Upper lobe of right lung (tissue), 1 donor: ENCODE measurements around the gene CYBC1. TPM values are rescaled to one million over a fixed set of nuclear protein-coding genes. Genes with fewer than 3 reads are reported as not detected.

Experiments used
- ATAC-seq: fragments of 200-7000 bp; cut with Tn5 transposase; one replicate; pipeline ENCODE4 v1.9.1; 2020; ENCODE audit warnings: mild to moderate bottlenecking, moderate library complexity
- DNase-seq: peaks from one replicate; pipeline ENCODE4 v3.0.0-alpha.2; 2020
- H3K27ac ChIP-seq: fragments of 200-600 bp; one replicate; pipeline ENCODE4 v1.8.0; 2022
- H3K27me3 ChIP-seq: fragments of 200-600 bp; one replicate; pipeline ENCODE4 v1.8.0; 2022; ENCODE audit warnings: mild to moderate bottlenecking
- H3K36me3 ChIP-seq: fragments of 200-600 bp; one replicate; pipeline ENCODE4 v1.8.0; 2022
- H3K4me1 ChIP-seq: fragments of 200-600 bp; one replicate; pipeline ENCODE4 v1.8.0; 2022
- H3K4me3 ChIP-seq: fragments of 200-600 bp; one replicate; pipeline ENCODE4 v1.8.0; 2022; ENCODE audit warnings: mild to moderate bottlenecking
- H3K9me3 ChIP-seq: fragments of 200-600 bp; one replicate; pipeline ENCODE4 v1.8.0; 2022
- intact Hi-C: fragments of 100-400 bp; cut with DNase I; formaldehyde crosslinking; loops from one replicate; pipeline ENCODE4 v1.11.0; 2022
- total RNA-seq: library from RNA; stranded (reverse); fragmentation: NEBNext Ultra II Directional; extraction: Animal tissue kit (Norgen Biotek cat#: 25700); gene quantifications from one replicate; pipeline ENCODE4 v1.2.1, GENCODE V29; 2021
- TF ChIP-seq, protein P1 (sequence below): fragments of 200-600 bp; IDR thresholded peaks from one replicate; pipeline ENCODE4 v1.8.0; 2022; ENCODE audit warnings: antibody characterized with exemption
- donor health status: DM: no; HTN: yes; CAD: no; lungs with severe emphysema.

Gene CYBC1
- total RNA-seq, 1 donor from 2014 or later = 120 TPM

DNA sequence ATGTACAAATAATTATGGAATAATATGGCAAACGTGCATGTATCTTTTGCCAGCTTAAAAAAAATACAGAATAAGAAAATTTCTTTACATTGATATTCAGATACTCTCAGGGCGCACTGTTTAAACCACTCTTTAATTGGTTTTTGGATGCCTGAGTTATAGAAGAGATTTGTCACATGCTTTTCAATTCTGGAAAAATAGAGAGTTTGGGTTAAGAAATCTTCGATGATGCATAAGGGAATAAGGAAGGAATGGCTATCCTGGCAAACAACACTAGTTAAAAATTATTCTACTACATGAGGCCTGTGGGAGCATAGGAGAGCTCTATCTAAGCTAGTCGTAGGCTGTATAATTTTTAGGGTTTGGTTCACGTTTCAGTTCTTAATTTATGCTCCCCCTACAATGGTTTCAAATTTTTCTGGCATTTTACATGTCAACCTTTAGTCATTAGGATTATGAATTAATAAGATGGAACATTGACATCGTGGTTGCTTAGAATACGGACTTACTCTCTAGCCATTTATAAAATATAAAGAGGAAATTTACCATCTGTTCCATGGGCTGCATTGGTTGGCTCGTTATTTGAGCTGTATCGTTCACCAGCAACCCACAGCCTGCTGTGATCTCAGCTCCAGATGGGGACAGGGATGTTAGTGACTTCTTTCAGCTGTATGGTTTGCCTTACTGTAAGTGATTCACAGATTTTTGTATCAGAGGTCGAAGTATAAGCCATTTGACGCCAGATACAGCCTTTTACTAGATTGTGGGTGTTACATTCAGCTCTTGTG lies 23.9 kb upstream of the CYBC1 start:
- no peaks in the 10 kb centered on the region for H3K27me3 ChIP-seq
- intact Hi-C loops = no loop called here
- H3K4me1 ChIP-seq = no peaks in the 10 kb centered on the region
- TF ChIP-seq, protein P1, sequence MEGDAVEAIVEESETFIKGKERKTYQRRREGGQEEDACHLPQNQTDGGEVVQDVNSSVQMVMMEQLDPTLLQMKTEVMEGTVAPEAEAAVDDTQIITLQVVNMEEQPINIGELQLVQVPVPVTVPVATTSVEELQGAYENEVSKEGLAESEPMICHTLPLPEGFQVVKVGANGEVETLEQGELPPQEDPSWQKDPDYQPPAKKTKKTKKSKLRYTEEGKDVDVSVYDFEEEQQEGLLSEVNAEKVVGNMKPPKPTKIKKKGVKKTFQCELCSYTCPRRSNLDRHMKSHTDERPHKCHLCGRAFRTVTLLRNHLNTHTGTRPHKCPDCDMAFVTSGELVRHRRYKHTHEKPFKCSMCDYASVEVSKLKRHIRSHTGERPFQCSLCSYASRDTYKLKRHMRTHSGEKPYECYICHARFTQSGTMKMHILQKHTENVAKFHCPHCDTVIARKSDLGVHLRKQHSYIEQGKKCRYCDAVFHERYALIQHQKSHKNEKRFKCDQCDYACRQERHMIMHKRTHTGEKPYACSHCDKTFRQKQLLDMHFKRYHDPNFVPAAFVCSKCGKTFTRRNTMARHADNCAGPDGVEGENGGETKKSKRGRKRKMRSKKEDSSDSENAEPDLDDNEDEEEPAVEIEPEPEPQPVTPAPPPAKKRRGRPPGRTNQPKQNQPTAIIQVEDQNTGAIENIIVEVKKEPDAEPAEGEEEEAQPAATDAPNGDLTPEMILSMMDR = no peak
- H3K9me3 ChIP-seq = no peaks in the 10 kb centered on the region
- H3K36me3 ChIP-seq = peaks cover 91% of the 10 kb centered on the region
- H3K27ac ChIP-seq = no peak overlapping the region
- H3K4me3 ChIP-seq = no peak overlapping the region
- ATAC-seq (no peak), DNase-seq (no peak)

DNA sequence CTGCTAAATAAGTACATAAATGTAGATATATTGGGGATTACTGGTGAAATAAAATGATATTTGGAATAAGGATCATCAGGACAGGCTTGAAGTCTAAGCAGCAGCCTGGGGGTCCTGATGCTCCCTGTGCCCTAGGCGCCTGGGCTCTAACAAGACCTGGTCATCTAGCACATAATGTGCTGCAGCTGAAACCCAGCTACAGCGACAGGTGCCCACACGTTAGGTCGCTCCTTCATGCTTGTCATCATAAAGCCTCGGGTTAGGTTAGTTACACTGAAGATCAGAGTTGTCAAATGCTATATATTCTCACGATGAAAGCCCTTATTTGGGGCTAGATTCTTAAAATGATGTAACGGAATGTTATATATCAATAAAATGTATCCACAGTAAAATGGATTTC lies 19.5 kb upstream of the CYBC1 start:
- no peak overlapping the region for H3K27ac ChIP-seq
- H3K4me3 ChIP-seq = no peak overlapping the region
- H3K27me3 ChIP-seq = no peaks in the 10 kb centered on the region
- TF ChIP-seq, protein P1 = no peak
- peaks cover 81% of the 10 kb centered on the region for H3K36me3 ChIP-seq
- intact Hi-C loops = no loop called here
- H3K4me1 ChIP-seq = no peaks in the 10 kb centered on the region
- H3K9me3 ChIP-seq = no peaks in the 10 kb centered on the region
- no peak for ATAC-seq
- no peak for DNase-seq

DNA sequence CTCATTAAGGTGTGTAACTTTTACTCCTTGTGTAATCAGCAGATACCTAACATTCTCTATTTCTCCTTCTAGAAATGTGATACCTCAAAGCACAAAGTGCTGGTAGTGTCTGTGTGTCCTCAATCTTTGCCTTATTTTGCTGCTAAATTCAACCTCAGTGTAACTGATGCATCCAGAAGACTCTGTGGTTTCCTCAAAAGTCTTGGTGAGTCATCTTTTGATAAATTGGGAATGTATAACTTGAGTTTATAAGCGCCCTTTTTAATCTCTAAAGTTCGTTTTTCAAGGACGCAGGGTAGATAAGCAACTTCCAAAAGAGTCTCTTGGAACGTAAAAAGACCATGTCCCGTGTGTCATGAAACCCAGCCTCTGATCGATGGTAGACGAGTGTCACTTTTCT lies 18.1 kb upstream of the CYBC1 start:
- Histone ChIP-seq H3K27me3 (no peaks in the 10 kb centered on the region), H3K36me3 (peaks cover 81% of the 10 kb centered on the region), H3K9me3 (no peaks in the 10 kb centered on the region), H3K4me3 (no peak overlapping the region), H3K27ac (no peak overlapping the region), H3K4me1 (no peaks in the 10 kb centered on the region)
- ATAC-seq (no peak), DNase-seq (no peak)
- intact Hi-C loops = no loop called here
- TF ChIP-seq, protein P1 = no peak

GRCh38 chr17:82465023-82465603 lies 14.6 kb upstream of the CYBC1 start:
- no peak for DNase-seq
- H3K4me1 ChIP-seq = peaks cover 7% of the 10 kb centered on the region
- no peaks in the 10 kb centered on the region for H3K27me3 ChIP-seq
- TF ChIP-seq, protein P1 = no peak
- no peak overlapping the region for H3K4me3 ChIP-seq
- no peaks in the 10 kb centered on the region for H3K9me3 ChIP-seq
- intact Hi-C loops = no loop called here
- peaks cover 85% of the 10 kb centered on the region for H3K36me3 ChIP-seq
- no peak overlapping the region for H3K27ac ChIP-seq
- no peak for ATAC-seq

GRCh38 chr17:82464567-82464929 lies 14.0 kb upstream of the CYBC1 start:
- DNase-seq (no peak), ATAC-seq (no peak)
- Histone ChIP-seq H3K4me1 (peaks cover 10% of the 10 kb centered on the region), H3K4me3 (no peak overlapping the region), H3K36me3 (peaks cover 83% of the 10 kb centered on the region), H3K27ac (no peak overlapping the region), H3K27me3 (no peaks in the 10 kb centered on the region), H3K9me3 (no peaks in the 10 kb centered on the region)
- intact Hi-C loops = no loop called here
- TF ChIP-seq, protein P1 = no peak
